SU-DHL-6 (cell line): Measurements from ENCODE around the gene OR6K2.

Source experiments
- EZH2phosphoT487 ChIP-seq: fragments of 200-600 bp; sonication (generic), shearing (Covaris generic); conservative IDR thresholded peaks from 2 replicates; pipeline ENCODE4 v1.6.1; 2018; ENCODE audit warnings: mild to moderate bottlenecking, antibody characterized with exemption, low read length, moderate library complexity, mixed read lengths
- TF ChIP-seq, protein P1 (sequence below): fragments of 200-600 bp; sonication (generic); IDR thresholded peaks from one replicate; pipeline ENCODE4 v1.5.1; 2017; ENCODE audit warnings: antibody characterized with exemption, mild to moderate bottlenecking, low read length, moderate library complexity; ENCODE audit not compliant: insufficient read depth, poor library complexity, severe bottlenecking

GRCh38 chr1:158716335-158716734 is 15.9 kb upstream of the OR6K2 start:
- TF ChIP-seq, protein P1, sequence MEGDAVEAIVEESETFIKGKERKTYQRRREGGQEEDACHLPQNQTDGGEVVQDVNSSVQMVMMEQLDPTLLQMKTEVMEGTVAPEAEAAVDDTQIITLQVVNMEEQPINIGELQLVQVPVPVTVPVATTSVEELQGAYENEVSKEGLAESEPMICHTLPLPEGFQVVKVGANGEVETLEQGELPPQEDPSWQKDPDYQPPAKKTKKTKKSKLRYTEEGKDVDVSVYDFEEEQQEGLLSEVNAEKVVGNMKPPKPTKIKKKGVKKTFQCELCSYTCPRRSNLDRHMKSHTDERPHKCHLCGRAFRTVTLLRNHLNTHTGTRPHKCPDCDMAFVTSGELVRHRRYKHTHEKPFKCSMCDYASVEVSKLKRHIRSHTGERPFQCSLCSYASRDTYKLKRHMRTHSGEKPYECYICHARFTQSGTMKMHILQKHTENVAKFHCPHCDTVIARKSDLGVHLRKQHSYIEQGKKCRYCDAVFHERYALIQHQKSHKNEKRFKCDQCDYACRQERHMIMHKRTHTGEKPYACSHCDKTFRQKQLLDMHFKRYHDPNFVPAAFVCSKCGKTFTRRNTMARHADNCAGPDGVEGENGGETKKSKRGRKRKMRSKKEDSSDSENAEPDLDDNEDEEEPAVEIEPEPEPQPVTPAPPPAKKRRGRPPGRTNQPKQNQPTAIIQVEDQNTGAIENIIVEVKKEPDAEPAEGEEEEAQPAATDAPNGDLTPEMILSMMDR: no peak
- TF ChIP-seq EZH2phosphoT487: no peak
